Measurements from ENCODE around the gene PRDM10. TPM values are rescaled to one million over a fixed set of nuclear protein-coding genes. Genes with fewer than 3 reads are reported as not detected.
A peak's percentile ranks its signal among the peaks of the same experiment; 100 is the strongest.

PRDM10 gene
- total RNA-seq, 1 experiment from 2014 or later = 7.7 TPM

GRCh38 chr11:129979046-129979605 is 23.5 kb downstream of the PRDM10 start:
- no peak overlapping the region for H4K91ac ChIP-seq (ENCODE audit: insufficient read length, low read depth, low read length)
- Mint-ChIP-seq H3K4me3 (no peak overlapping the region), H3K9me3 (no peaks in the 10 kb centered on the region), H3K27me3 (ENCODE audit: low read depth) (no peaks in the 10 kb centered on the region; the same call in 1 of the 2 replicates), H3K36me3 (ENCODE audit: insufficient read depth in 1 of 3, low read depth in 3 of 3) (peaks cover 0 to 6% (median 1%) of the 10 kb centered on the region in 3 experiments; a peak in 3 of 7 replicates), H3K27ac (no peak overlapping the region), H3K4me1 (peaks cover 9% of the 10 kb centered on the region in 2 experiments)
- H3K14ac ChIP-seq (ENCODE audit: insufficient read depth, low read length) = peak overlapping the region; percentile 71
- H2BK5ac ChIP-seq (ENCODE audit: insufficient read length, low read length) = no peak overlapping the region
- no peaks in the 10 kb centered on the region for H3K27me3 ChIP-seq (ENCODE audit: insufficient read depth, low read length)
- no peak overlapping the region for H3K56ac ChIP-seq (ENCODE audit: insufficient read length, low read depth, low read length)
- H2BK12ac ChIP-seq (ENCODE audit: insufficient read length, low read depth, low read length) = no peak overlapping the region
- H3K27ac ChIP-seq (ENCODE audit: insufficient read length, low read depth, low read length) = no peak overlapping the region
- no peak for DNase-seq
- H2BK120ac ChIP-seq (ENCODE audit: low read depth, low read length, poor library complexity, severe bottlenecking) = no peak overlapping the region
- H2AK5ac ChIP-seq (ENCODE audit: insufficient read length, low read length) = no peak overlapping the region
- H3K79me1 ChIP-seq (ENCODE audit: insufficient read depth, low read depth, low read length, poor library complexity, severe bottlenecking) = peaks cover 3% of the 10 kb centered on the region
- no peak overlapping the region for H2AFZ ChIP-seq (ENCODE audit: low read length)
- no peak overlapping the region for H3K9ac ChIP-seq (ENCODE audit: extremely low read depth, insufficient read length, low read length)
- H3K79me2 ChIP-seq (ENCODE audit: insufficient read depth, low read length) = no peaks in the 10 kb centered on the region; the same call in 1 of the 2 replicates
- no peaks in the 10 kb centered on the region for H4K20me1 ChIP-seq (ENCODE audit: control insufficient read depth, insufficient read depth, insufficient read length)
- no peak for TF ChIP-seq CTCF (conservative IDR thresholded peaks at IDR 0.05)
- H3K4me2 ChIP-seq (ENCODE audit: insufficient read depth, insufficient read length, low read length) = no peak overlapping the region
- no peak overlapping the region for H3K23ac ChIP-seq (ENCODE audit: insufficient read length, low read depth, low read length)
- no peak overlapping the region for H2BK20ac ChIP-seq (ENCODE audit: low read depth, low read length, poor library complexity, severe bottlenecking)
- H3K9me3 ChIP-seq (ENCODE audit: control insufficient read depth, low read depth, low read length) = no peaks in the 10 kb centered on the region
- H3K4ac ChIP-seq (ENCODE audit: low read depth, low read length) = no peak overlapping the region
- H3T11ph ChIP-seq (ENCODE audit: low read length) = no peak overlapping the region
- H3K4me1 ChIP-seq (ENCODE audit: insufficient read depth, low read length) = no peaks in the 10 kb centered on the region; the same call in 1 of the 2 replicates
- H2BK15ac ChIP-seq (ENCODE audit: low read depth, low read length) = no peak overlapping the region
- no peak overlapping the region for H4K8ac ChIP-seq (replicated peaks; ENCODE audit: insufficient read length, low read depth, low read length)
- WGBS (ENCODE audit: extremely low coverage, insufficient read length, low lambda C conversion rate) = no CpG with 5 or more reads among the region's 7 CpGs
- no peak overlapping the region for H4K5ac ChIP-seq (ENCODE audit: insufficient read length, low read depth, low read length)
- no peak overlapping the region for H3K18ac ChIP-seq (ENCODE audit: insufficient read length, low read depth, low read length)
- no peaks in the 10 kb centered on the region for H3K23me2 ChIP-seq (ENCODE audit: insufficient read length, low read depth, low read length, poor library complexity, severe bottlenecking)

Measured in H9 (cell line).